Stimulated activated CD8-positive, alpha-beta memory T cell treated with anti-CD3 and anti-CD28 coated beads, Interleukin-7, amount 100 ng/mL, for 1 hour (primary cell): ENCODE data around the gene ECHDC3.
"Not testable (repeated sequence)": the region's sequence is repeated elsewhere in the genome, so short reads cannot be mapped to it uniquely, and the experiment has no call there.

ENCODE experiments used
- DNase-seq, 2 donors: peaks; one replicate each; pipeline ENCODE4 v3.0.0-alpha.2; 2020; ENCODE audit warnings: low read depth in 2 of 2

The ECHDC3 gene, protein sequence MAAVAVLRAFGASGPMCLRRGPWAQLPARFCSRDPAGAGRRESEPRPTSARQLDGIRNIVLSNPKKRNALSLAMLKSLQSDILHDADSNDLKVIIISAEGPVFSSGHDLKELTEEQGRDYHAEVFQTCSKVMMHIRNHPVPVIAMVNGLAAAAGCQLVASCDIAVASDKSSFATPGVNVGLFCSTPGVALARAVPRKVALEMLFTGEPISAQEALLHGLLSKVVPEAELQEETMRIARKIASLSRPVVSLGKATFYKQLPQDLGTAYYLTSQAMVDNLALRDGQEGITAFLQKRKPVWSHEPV

DNA sequence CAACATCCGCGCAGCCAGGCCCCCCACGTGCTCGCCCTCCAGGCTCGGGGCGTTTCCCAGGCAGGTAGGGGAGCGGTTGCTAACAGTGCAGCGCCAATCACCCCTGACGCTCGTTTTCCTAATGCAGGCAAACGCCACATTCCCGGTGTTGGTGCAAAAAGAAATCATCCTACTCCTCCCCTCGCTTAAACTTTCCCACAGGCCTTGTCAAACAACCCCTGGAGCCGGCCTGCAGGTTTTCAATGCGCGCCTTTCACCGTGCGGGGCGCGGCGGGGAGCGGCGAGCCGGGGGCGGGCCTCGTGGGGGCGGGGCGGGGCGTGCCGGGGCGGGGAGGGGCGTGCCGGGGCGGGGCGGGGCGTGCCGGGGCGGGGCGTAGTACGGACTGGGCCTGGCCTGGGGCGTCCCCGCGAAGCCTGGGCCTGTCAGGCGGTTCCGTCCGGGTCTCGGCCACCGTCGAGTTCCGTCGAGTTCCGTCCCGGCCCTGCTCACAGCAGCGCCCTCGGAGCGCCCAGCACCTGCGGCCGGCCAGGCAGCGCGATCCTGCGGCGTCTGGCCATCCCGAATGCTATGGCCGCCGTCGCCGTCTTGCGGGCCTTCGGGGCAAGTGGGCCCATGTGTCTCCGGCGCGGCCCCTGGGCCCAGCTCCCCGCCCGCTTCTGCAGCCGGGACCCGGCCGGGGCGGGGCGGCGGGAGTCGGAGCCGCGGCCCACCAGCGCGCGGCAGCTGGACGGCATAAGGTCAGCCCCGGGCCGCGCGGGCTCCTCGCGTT lies at the start of gene ECHDC3:
ECHDC3 (plus strand) TSS at position 374 of the 770 bp plus-strand sequence; CDS start at position 569, 195 bp downstream.
- peak; percentile 3 to 22 for DNase-seq

DNA sequence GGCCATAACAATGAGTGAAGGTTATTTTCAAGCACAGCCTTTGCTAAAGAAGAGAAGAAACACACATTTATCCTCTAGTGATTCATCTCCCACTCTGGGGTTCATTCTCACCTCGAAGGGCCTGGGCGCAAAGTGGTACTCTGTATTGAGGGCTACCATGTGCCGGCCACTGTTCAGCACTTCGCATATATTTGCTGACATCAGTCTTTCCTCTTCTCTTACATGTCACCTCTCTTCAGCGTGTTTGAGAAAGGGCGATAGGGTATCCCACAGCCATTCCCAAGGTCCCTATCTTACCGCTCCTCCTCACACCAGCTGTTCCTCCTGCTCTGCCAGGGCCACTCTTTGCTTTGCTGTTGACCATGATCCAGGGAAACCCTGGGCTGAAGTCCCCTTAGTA lies 48.8 kb upstream of the ECHDC3 start:
- no peak for DNase-seq

- DNase-seq = no peak
Observed at GRCh38 chr10:11695779-11696178, 46.4 kb upstream of the ECHDC3 start.

- no peak for DNase-seq
Observed at GRCh38 chr10:11697718-11698527, 44.3 kb upstream of the ECHDC3 start.

DNA sequence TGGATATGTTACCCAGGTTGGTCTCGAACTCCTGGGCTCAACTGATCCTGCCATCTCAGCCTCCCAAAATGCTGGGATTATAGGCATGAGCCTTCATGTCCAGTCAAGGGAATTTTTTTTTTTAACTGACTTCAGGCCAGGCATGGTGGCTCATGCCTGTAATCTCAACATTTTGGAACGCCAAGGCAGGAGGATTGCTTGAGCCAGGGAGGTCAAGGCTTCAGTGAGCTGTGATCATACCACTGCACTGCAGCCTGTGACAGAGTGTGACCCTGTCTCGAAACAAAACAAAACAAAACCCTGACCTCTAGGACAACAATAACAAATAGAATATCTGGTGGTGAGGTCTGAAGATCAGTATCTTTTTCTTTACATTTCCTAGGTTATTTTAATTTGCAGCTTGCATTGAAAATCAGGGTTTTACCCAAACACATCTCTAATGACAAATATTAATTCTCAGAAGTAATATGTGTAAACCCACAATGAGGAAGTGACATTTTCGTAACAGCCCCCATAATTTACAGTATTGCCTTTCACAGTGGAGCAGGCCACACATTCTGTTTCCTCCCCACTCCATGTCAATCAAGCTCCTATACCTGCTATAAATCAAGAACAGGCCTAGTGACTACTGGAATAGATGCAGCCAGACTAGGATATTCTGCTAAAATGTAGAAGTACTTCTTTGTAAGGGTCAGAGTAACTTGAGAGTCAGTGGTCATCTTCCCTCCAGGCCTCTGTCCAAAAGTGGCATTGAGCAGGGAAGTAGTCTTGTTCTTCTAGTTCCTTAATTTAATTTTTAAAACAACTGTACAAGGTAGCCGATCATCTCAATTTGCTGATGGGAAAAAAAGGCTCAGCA lies 43.3 kb upstream of the ECHDC3 start:
- DNase-seq = no peak

DNA sequence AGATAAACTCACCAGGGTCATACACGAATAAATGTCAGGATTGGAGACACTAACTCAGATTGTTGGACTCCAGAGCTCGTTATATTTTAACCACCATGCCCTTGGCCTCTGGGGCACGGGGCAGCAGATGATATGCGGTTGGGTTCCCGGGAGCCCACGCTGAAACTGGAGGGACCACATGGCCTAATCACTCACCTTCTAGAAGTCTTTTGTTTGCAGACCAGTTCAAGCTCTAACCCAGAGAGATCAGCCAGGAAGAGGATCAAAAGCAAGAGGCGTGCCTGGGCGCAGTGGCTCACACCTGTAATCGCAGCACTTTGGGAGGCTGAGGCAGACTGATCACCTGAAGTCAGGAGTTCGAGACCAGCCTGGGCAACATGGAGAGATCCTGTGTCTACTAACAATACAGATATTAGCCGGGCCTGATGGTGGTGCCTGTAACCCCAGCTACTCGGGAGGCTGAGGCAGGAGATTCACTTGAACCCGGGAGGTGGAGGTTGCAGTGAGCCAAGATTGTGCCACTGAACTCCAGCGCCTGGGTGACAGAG lies 42.6 kb upstream of the ECHDC3 start:
- DNase-seq = no peak

- no peak for DNase-seq
Observed at GRCh38 chr10:11700539-11700938, 41.6 kb upstream of the ECHDC3 start.

GRCh38 chr10:11701451-11702095 lies 40.6 kb upstream of the ECHDC3 start:
- DNase-seq = no peak

DNA sequence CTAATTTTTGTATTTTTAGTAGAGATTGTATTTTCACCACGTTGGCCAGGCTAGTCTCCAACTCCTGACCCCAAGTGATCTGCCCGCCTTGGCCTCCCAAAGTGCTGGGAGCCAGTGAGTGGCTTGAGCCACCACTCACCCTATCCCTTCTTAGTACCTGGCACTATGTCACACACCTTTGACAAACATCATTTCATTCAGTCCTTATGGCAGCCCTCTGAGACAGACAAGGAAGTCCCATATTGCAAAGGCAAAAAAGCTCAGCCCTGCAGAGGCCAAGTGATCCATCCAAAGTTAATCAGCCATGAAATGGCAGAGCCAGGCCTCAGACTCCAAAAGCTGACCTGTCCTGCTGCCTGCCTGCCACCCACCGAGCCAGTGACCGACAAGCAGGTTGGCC lies 39.9 kb upstream of the ECHDC3 start:
- no peak for DNase-seq

DNA sequence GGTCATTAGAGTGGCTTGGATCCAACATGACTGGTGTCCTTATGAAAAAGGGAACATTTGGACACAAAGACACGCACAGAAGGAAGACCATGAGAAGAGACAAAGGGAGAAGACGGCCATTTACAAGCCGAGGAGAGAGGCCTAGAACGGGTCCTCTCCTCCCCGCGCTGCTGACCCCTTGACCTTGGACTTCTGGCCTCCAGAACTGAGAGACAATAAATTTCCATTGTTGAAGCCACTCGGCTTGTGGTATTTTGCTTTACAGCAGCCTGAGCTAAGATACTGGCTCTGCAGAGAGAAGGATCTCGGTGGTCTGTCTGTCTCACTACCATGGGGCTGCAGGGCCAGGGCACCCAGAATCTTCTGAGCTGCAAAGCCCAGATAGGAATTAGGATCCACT lies 38.1 kb upstream of the ECHDC3 start:
- DNase-seq = no peak

DNA sequence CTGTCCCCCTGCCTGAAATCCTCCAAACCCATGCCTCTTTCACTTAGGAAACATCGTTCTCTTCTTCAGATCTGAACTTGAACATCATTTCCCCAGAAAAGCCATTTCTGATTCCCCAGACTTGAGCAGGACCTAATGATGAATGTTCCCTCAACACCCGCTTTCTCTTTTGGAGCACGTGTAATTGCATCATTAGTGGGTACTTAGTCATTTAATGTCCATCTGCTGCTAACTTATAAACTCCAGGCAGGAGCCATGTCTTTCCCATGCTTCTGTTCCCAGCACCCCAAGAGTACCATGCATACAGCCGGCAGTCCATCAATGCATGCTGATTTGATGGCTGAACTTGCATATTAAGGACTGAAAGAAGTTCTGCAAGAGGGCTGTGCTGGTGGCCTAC lies 36.5 kb upstream of the ECHDC3 start:
- no peak for DNase-seq

DNA sequence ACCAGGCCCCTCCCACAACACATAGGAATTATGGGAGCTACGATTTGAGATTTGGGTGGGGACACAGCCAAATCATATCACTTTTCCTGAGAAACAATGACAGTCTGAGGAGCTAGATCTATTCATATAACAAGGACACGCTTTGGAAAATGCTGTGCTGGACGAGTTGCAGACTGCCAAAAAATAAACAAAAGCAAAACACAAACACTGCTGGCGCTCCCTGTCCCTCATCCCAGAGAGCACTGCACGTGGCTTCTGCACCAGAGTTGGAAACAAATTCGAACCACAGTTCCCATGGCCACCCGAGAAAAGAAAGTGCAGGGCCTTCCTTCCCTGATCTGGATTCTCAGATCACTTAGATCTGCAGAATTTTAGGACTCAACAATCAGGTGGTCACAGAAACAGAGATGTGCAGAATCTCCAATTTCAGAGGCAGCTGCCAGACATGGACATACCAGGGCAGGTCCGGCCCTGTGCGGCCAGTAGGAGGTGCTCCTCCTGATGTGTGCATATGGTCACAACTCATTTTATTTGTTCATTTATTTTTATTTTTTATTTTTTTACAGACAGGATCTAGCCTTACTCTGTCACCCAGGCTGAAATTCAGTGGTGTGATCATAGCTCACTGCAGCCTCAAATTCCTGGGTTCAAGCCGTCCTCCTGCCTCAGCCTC lies 35.2 kb upstream of the ECHDC3 start:
- DNase-seq = no peak

DNA sequence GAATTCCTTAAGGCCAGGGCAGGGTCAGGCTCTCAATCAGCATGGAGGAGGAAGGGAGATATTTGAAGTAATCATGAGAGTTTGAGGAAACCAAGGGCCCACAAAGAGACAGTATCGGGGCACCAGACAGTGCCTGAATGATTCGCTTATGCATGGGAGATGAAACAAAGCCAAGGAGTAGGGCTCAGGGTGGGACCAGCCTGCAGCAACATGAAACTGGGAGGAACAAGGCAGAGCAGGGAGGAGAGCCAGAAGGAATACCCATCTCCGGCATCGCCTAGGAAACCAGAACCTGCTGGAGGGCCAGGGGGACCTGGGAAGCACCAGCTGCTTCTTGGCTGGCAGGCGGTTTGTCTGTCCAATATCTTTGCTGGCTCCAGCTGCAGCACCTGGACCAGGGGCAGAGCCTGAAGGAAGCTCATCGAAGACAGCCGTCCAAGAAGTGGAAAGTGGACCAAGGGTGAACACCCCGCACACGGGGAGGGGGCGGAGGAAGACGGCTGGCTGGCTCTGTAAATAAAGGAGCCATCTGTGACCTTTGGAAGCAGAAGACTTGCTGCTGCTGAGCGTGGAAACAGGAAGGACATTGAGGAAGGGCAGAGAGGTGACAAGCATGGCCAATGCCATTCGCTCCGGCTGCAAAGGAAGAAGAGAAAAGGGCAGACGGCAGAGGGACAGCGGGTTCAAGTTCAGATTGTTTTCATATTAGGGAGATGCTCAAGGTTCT lies 34.4 kb upstream of the ECHDC3 start:
- DNase-seq = no peak

- not testable (repeated sequence) for DNase-seq
Observed at GRCh38 chr10:11708801-11709200, 33.4 kb upstream of the ECHDC3 start.

- no peak for DNase-seq
Observed at GRCh38 chr10:11712744-11713143, 29.4 kb upstream of the ECHDC3 start.

DNA sequence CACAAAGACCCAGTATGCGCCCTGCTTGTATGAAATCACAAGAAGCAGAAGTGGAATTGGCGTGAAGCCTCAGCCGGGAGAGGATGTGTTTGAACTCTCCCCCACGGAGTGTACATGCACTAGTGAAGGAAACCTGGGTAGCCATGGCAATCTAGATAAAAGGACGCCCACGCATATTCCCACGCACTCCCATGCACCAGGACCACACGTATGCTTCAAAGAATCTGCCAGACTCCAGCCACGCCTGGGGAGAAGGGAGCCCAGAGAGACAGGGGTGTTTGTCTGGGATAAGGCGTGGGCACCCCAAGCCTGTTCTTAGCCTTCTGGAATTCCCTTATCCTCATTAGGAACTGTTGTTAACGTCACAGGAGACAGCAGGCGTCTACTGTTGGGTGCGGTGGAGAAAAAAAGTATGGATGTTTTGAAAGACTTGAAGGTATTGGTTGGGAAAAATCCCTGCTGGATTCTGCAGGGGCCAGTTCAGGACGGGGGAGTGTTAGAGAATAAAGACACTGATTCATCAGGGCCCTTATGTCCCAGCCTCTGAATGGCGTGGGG lies 28.9 kb upstream of the ECHDC3 start:
- DNase-seq = no peak

DNA sequence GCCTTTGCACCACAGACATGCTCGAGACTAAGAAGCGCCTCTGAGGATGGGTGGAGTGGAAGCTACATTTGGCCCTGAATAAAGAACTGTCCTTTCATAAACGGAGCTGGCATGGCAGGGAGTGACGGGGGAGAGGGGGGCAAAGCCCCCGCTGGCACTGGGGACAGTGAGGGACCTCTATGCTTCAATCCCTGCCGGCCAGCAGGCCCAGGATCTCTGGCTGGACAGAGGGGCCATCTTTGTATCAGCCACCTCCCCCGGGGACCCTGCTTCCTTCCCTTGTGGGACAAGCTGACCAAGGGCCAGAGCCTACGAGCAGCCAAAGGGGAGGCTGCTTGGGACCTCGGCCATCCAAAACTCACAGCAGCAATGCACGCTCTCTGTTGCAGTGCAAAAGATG lies 28.2 kb upstream of the ECHDC3 start:
- DNase-seq = no peak

- no peak for DNase-seq
Observed at GRCh38 chr10:11714750-11715365, 27.3 kb upstream of the ECHDC3 start.
